Stimulated activated CD8-positive, alpha-beta memory T cell treated with anti-CD3 and anti-CD28 coated beads, Interleukin-4, amount 100 ng/mL, for 24 hours (primary cell): ENCODE results near the gene FXYD7.

Experiments
- DNase-seq: peaks from one replicate; pipeline ENCODE4 v3.0.0-alpha.2; 2020; ENCODE audit warnings: low read depth

FXYD7 gene

GRCh38 chr19:35110974-35111373, 32.1 kb upstream of the FXYD7 start:
- no peak for DNase-seq

GRCh38 chr19:35112995-35113688, 29.9 kb upstream of the FXYD7 start:
- DNase-seq, result no peak

- peak; percentile 64 for DNase-seq
These were observed 28.5 kb upstream of the FXYD7 start for GRCh38 chr19:35114353-35115176.

GRCh38 chr19:35115177-35115951, 27.7 kb upstream of the FXYD7 start, which contains the start of gene FXYD3:
Gene FXYD3, plus strand, starts transcription at chr19:35115823. Its CDS starts 3,554 bp downstream, at chr19:35119377.
- no peak for DNase-seq

DNA sequence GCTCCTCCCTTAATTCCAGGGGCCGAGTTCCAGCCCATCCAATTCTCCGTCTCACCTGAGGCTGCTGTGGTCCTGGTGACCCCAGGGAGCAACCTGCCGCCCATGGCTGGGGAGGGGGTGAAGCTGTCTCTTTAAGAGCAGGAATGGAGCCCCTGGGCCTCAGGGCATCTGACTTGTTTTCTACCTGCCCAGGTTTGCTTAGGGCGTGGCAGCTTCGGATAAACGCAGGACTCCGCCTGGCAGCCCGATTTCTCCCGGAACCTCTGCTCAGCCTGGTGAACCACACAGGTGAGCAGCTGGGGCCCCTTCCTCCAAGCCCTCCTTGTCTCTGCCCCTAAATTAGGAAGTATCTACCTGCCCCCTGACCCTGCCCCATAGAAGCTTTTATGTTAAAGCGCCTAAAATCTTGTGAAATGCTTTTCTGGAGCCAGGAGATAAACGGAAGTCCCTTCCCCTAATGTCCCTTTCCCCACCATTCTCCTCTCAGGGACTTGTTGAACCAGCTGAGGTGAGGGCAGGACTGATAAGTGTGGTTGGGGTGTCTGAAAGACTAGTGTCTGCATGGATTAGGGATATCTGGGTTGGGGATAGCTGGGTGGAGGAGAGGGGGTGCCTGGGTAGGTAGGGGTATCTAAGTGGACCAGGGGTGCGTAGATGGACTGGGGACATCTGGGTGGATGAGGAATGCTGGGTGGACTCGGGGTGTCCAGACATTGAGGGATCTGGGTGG, 26.8 kb upstream of the FXYD7 start:
- DNase-seq, result no peak

- no peak for DNase-seq
These were observed 25.9 kb upstream of the FXYD7 start for GRCh38 chr19:35117116-35117515.

GRCh38 chr19:35117799-35118198, 25.3 kb upstream of the FXYD7 start:
- no peak for DNase-seq

DNA sequence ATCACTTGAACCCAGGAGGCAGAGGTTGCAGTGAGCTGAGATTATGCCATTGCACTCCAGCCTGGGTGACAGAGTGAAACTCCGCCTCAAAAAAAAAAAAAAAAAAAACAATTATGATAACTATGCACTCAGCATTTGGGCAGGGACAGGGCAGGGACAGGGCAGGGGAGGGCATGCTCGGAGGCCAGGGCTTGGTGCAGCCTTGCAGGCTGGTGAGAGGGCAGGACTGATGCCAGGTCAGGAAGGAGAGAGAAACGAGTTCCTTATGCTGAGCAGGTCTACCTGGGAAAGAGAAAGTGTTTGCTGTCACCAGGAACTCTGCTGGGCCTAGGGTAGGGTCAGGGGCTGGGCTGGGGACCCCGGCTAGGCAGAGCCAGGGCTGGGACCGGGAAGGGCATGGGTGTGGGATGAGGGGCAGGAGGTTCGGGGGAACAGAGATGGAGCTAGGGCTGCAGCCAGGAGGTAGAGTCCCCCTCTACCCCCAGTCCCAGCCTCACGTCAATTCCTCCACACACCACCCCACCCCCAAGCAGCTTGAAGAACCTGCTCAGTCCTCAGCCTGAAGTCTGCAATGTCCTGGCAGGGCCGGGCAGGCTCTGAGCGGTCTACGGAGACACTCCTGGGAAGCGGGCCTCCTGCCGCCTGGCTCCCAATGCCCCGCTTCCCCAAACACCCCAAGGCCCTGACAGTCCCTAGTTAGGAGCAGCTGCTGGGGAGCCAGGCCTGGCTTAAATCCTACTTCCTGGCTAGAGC, 24.6 kb upstream of the FXYD7 start:
- no peak for DNase-seq

- DNase-seq, result no peak
These were observed 24.0 kb upstream of the FXYD7 start for GRCh38 chr19:35119091-35119490.

GRCh38 chr19:35119578-35120155, 23.4 kb upstream of the FXYD7 start:
- no peak for DNase-seq

GRCh38 chr19:35120492-35120891, 22.6 kb upstream of the FXYD7 start:
- DNase-seq, result no peak

- DNase-seq, result no peak
These were observed 22.2 kb upstream of the FXYD7 start for GRCh38 chr19:35120898-35121297.

- no peak for DNase-seq
These were observed 20.1 kb upstream of the FXYD7 start for GRCh38 chr19:35122687-35123551.

DNA sequence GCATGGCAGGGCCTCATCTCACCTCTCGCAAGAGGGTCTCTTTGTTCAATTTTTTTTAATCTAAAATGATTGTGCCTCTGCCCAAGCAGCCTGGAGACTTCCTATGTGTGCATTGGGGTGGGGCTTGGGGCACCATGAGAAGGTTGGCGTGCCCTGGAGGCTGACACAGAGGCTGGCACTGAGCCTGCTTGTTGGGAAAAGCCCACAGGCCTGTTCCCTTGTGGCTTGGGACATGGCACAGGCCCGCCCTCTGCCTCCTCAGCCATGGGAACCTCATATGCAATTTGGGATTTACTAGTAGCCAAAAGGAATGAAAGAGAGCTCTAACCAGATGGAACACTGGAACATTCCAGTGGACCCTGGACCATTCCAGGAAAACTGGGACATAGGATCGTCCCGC, 19.5 kb upstream of the FXYD7 start:
- DNase-seq, result no peak

- peak; percentile 80 for DNase-seq
These were observed 18.7 kb upstream of the FXYD7 start for GRCh38 chr19:35124098-35125060.

- DNase-seq, result no peak
These were observed 17.8 kb upstream of the FXYD7 start for GRCh38 chr19:35125270-35125717.

- no peak for DNase-seq
These were observed 17.1 kb upstream of the FXYD7 start for GRCh38 chr19:35125749-35126623.

DNA sequence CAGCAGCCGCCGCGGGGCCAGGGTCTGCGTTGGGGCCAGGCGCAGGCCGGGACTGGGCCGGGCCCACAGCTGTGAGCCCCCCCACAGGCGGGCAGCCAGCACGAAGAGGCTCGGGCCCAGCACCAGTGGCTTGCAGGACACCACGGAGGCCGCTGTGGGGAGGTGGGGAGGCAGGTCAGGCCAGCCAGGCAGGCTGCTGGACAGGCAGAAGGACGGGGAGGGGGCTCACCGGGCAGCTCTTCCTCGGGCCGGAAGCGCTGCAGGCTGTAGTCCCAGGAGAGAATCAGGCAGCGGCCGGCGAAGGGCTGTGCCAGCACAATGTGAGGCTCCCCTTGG, 16.5 kb upstream of the FXYD7 start:
- no peak for DNase-seq
